ENCODE results near the gene UPK2.
"Not testable (repeated sequence)": the region's sequence is repeated elsewhere in the genome, so short reads cannot be mapped to it uniquely, and the experiment has no call there.

UPK2 gene

DNA sequence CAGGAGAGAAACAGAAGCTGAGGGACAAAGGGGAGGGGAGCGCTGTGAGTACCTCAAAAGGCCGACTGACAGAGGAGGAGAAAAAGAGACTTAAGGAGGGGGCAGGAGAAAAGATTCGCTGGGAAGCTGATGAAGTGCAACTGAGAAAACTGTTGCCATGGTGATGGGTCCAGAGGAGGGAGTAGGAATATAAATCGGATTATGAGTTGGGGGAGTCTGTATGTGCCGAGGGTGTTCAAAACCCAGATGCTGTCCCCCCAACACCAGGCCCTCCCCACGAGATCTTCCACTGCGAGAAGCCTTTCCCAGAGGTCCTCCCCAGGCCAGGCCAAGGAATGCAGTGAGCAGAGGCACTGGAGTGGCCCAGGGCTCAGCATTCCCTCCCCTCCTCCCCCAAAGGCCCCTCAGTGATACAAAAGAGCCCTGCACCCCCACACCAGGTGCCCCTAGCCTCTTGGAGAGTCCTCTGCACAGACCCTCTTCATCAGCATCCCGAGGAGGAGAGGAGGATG lies 16.6 kb upstream of the UPK2 start:
- no peak for DNase-seq

DNA sequence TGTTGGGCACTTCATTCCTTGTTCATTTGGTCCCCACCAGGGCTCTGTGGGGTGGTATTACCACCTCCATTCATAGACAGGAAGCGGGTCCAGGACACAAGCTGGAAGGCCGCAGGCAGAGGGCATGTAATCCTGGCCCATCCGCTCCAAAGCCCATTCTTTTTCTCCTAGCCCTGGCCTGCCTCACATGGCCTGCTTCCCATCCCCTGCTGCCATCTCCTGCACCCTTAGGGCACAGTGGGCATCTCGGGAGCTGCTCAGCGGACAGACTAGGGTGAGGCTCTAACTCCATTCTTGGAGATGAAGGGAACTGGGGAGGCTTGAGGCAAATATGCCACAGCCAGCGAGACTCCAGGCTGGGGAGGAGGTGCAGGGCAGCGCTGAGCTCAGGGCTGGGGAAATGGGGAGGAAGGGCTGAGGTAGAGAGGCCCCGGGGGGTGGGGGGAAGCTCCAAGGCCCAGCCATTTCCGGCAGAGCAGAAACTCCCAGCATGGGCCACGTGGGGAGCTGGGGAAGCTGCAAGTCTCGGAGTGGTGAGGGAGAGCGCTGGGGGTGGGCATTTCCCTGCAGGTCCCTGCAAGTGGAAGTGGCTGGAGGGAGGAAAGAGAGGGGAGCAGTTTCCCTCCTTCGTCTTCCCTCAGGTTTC lies 16.0 kb upstream of the UPK2 start:
- no peak for DNase-seq

DNA sequence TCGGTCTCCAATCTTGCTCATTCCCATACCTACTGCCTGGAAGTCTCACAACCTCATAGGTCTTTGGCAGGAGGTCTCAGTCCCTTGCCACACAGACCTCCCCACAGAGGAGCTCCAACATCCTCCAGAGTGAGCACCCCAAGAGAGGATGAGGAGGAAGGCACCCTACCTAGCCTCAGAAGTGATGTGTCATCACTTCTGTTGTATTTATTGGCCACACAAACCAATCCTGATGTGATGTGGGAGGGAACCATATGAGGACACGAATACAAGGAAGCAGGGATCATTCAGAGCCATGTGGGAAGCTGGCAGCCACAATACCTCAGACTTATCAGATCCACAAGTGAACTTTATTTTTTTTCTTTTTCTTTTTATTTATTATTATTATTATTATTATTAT lies 9.0 kb upstream of the UPK2 start:
- DNase-seq: no peak

DNA sequence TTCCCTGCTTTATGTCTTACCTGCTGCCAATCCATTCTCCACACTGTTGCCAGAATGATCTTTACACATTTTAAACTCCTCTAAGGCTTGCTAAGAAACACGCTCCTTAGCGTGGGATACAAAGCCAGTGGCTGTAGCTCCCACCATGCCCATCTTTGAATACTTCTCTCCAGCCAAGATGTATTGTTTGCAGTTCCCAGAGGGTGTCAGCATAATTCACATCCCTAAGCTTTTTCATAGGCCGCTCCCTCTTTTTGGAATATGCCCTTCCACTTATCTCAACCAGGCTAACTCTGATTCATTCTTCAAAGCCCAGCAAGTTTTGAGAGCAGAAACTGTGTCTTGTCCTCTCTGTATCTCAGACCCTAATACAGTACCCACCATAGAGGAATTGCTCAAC lies 8.1 kb upstream of the UPK2 start:
- DNase-seq: no peak

DNA sequence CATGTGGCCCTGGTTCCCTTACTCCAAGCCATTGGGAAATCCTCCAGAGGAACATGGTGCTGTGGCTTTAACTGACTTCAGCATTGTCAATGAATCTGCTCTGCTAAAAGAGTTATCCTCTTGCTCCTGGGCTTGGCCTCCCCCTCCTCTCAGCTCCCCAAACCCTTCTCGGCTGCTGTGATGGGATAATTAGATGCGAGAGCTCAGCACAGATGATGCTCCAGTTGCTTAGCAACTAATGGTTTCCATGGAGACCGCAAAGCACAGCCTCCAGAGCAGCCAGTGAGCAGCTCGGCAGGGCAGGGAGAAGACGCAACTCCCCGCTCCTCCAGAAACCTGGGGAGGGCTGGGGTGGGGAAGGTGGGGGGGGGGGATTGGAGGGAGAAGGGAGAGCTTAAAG lies 2.8 kb upstream of the UPK2 start:
- no peak for DNase-seq

DNA sequence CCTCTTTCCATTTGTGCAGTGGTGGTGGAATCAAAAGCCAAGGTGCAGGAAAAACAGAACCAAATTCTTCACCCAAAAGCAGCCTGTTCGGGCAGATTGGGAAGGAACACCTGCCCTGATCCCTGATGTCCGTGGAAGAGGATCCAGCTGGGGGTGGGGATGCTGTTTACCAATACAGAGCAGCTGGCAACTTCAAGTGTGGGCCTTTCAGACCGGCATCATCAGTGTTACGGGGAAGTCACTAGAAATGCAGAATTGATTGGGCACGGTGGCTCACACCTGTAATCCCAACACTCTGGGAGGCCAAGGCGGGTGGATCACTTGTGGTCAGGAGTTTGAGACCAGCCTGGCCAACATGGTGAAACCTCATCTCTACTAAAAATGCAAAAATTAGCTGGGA lies 2.1 kb upstream of the UPK2 start:
- not testable (repeated sequence) for DNase-seq

DNA sequence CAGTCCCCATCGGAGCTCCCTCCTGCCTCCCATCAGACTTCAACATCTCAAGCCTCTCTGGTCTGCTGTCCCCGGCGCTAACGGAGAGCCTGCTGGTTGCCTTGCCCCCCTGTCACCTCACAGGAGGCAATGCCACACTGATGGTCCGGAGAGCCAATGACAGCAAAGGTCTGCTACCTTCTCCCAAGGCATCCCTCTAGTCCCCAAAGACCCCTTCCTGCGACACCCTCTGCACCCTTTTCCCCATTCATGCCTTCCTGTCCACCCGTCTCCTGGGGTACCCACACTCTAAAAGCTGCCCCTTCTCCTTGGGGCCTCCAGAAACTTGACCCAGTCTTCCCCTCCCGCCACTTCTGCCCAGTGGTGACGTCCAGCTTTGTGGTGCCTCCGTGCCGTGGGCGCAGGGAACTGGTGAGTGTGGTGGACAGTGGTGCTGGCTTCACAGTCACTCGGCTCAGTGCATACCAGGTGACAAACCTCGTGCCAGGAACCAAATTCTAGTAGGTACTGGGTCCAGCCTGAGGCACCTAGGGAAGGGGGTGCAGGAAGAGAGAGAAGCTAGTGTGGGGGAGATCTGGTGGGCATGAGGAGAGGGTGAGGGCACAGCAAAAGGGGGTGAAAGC lies 860 bp downstream of the UPK2 start:
- DNase-seq: no peak

DNA sequence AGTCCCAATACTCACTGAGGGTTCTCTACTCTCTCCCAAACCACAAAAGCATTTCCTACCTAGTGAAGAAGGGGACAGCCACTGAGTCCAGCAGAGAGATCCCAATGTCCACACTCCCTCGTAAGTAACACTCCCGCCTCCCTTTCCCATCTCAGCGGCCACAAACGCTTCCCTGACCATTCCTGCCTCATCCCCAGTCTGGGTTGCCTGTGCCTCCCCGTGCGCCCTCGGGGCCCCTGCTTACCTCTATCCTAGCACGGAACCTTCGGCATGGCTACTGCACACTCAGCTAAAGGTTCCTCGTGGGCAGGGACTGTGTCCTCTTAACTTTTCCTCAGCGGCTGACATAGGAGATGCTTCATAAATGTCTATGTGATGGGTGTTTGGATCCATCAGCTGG lies 1.5 kb downstream of the UPK2 start:
- DNase-seq: no peak

DNA sequence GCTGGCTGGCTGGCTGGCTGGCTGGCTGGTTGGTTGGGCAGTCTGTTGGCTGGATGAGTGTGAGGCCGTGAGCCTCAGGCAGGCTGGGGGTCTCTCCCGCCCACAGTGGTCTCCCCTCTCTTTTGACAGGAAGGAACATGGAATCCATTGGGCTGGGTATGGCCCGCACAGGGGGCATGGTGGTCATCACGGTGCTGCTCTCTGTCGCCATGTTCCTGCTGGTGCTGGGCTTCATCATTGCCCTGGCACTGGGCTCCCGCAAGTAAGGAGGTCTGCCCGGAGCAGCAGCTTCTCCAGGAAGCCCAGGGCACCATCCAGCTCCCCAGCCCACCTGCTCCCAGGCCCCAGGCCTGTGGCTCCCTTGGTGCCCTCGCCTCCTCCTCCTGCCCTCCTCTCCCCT lies 1.9 kb downstream of the UPK2 start:
- DNase-seq: no peak

DNA sequence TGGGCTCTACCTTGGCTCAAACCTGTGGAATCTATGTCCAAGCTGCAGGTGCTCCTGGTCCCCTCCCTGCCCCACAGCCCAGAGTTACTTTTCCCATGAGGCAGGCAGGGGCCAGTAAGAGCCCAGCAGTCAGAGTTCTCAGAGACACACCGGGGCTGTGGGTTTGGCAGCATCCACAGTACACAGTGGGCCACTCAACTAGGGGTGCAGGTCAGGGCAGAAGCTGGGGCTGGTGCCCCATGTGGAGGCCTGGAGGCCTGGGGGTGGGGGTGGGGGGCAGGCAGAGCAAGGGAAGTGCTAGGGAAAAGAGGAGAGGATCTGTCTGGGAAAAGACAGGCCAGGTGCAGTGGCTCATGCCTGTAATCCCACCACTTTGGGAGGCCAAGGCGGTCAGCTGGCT lies 2.5 kb downstream of the UPK2 start:
- DNase-seq: no peak

DNA sequence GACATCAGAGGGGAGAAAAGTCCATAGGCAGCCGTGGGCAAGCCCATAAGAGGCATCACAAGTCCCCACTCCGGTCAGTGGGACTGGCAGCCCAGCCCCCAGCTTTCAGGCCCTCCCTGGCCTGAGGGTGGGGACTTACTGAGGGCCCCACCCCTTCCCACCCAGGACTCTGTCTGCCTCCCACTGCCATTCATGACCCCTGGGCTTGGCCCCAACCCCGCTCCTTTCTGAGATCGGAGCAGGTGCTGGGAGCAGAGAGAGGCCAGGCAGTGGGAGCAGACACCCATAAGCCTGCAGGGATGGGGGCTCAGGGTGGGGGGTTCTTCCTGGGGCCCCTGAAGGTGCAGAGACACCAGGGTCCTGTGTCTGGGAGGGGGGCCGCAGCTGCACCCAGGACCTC lies 5.1 kb downstream of the UPK2 start:
- DNase-seq: no peak

DNA sequence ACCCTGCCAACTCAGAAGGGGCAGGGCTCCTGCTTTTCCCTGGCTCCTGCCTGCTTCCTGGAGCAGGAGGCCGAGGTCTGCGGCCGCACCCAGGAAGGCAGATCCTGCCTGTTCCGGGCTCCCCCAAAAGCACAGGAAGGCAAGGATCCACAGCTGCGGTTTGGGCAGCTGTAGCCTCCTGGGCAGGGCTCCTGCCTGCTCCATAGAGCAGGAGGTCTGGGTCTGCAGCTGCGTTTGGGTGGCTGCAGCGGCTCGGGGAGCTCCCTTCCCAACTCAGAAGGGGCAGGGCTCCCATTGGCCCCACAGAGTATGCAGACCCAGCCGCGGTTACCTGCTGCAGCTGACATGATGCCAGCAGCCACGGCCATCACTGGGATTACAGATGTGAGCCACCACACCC lies 5.5 kb downstream of the UPK2 start:
- no peak for DNase-seq

DNA sequence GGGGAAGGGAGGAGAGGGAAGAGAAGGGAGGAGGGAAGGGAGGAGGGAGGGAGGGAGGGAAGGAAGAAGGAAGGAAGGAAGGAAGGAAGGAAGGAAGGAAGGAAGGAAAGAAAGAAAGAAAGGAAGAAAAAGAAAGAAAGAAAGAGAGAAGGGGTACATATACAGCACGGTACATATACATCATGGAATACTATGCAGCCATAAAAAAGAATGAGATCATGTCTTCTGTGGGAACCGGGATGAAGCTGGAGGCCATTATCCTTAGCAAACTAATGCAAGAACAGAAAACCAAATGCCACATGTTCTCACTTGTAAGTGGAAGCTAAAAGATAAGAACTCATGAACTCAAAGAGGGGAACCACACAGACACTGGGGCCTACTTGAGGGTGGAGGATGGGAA lies 13.4 kb downstream of the UPK2 start:
- not testable (repeated sequence) for DNase-seq

DNA sequence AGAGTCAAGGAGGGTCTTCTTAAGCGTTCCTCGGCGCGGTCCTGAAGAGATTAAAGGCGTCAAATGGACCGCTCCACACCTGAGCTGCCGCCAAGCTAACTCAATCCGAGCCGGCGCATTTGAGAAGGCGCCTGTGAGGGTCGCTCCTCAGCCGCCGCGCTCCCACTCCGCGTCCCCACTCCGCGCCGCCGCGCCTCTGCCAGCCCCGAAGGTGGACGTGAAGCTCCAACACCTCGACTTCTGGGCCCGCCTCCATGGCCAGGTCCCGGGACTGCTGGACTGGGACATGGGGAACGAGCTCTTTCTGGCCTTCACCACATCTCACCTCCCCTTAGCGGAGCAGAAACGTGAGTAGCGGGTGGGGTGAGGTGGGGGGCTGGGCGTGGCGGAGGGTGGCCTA lies 15.5 kb downstream of the UPK2 start, which contains the start of gene FOXR1:
Gene FOXR1, plus strand, starts transcription at position 116 of the 400 bp plus-strand sequence. Its CDS starts 171 bp downstream, at position 287.
- no peak for DNase-seq

DNA sequence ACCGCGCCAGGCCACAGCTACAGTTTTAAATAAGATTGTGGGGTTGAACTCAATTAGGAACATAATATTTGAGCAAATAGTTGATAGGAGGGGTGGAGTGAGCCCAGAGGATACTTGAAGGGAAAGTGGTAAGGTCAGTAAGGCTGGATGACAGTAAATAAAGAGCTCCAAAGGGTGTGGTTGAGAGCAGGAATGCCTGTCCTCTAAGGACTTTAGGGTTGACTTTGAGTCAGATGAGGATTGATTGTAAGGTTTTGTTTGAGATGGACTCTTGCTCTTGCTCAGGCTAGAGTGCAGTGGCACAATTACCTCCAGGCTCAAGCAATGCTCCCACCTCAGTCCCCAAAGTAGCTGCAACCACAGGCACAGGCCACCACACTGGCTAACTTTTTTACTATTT lies 17.9 kb downstream of the UPK2 start:
- DNase-seq: no peak

DNA sequence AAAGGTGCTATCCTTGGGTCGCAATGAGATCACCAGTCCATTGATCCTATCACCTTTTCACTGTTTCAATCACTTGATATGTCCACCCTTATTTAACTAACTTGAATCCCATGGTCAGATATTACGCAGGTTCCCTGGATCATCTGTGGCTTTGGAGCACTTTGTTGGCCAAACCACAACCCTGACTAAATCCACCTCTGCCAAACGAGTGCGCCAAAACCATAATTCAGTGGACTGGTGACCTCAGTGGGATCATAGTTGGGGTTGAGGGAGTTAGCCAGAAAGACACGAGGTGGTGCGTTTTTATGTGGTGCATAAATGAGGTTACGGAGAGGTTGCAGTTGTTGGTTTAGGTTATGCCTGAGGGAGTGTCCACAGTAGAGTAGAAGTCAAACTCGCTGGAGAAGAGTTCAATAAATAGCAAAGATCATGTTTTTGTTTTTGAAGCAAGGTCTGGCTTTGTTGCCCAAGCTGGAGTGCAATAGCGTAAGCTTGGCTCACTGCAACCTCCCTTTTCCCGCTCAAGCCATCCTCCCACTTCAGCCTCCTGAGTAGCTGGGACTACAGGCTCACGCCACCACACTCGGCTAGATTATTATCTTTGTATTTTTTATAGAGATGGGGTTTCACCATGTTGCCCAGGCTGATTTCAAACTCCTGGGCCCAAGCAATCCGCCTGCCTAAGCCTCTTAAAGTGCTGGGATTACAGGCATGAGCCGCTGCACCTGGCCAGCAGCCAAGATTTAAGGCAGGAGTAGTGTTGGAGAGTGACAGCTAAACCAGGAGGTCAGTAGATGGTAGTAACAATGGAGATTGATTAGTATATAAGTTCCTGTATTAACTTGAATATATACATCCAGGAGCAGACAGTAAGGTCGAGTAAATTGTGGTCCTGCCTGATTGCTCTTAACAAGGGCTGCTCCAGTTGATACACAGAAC lies 19.9 kb downstream of the UPK2 start:
- DNase-seq: no peak

DNA sequence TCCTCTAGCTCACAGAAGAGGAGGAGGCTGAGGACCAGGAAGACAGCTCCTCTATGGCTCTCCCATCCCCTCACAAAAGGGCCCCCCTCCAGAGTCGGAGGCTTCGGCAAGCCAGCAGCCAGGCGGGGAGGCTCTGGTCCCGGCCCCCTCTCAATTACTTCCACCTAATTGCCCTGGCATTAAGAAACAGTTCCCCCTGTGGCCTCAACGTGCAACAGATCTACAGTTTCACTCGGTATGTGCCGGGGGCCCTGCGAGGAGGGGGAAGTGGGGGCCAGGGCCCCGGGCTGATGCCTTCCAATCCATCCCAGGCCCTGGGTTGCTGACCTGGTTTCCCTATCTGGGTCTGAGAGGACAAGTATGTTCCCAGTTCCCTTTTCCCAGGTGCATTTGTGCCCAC lies 23.3 kb downstream of the UPK2 start:
- DNase-seq: no peak

DNA sequence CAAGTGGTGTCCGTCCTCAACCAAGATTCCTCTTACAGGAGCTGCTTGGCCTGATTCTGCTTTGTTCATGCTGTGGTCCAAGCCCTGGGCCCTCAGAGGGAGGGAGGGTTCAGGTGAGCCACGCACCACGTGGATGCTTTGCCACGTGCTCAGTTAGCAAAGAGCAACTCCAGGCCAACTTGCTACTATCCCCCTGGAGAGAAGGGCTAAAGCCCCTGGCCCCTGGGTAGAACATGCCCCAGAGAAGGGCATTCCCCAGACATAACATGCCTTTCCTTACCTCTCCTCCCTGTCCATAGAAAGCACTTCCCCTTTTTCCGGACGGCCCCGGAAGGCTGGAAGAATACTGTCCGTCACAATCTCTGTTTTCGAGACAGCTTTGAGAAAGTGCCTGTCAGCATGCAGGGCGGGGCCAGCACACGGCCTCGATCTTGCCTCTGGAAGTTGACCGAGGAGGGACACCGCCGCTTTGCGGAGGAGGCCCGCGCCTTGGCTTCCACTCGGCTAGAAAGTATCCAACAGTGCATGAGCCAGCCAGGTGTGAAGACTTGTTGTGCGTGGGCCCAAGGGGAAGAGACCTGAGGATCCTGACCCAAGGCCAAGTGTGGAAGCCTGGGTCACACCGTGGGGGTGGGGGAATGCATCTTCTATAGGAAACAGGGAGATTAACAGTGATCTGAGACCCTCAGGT lies 24.2 kb downstream of the UPK2 start:
- no peak for DNase-seq

DNA sequence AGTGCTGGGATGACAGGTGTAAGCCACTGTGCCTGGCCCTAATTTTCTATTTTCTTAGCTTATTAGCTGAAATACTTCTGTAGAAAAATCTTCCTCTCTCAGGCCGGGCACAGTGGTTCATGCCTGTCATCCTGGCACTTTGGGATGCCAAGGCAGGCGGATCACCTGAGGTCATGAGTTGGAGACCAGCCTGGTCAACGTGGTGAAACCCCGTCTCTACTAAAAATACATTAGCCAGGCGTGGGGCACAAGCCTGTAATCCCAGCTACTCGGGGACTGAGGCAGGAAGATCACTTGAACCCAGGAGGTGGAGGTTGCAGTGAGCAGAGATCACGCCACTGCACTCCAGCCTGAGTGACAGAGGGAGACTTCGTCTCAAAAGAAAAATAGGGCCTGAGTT lies 28.2 kb downstream of the UPK2 start:
- DNase-seq: not testable (repeated sequence)

DNA sequence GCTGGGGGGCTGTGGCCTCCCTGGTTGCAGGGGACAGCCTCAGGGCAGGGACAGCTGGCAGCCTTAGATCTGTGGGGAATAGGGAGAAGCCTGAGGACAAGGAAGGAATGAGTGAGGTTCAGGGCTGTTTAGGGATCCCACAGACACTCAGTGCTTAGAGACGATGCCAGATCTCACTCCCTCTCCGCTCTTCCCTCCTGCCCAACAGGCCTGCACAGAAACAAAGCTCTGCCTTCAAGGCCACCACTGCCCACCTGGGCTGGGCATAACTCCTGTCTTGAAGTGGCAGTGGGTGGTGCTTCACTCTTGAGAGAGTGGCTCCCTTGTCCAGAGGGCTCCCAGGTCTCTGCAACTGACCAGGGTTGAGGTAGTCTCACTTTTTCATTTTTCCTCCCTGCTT lies 28.7 kb downstream of the UPK2 start:
- no peak for DNase-seq

DNA sequence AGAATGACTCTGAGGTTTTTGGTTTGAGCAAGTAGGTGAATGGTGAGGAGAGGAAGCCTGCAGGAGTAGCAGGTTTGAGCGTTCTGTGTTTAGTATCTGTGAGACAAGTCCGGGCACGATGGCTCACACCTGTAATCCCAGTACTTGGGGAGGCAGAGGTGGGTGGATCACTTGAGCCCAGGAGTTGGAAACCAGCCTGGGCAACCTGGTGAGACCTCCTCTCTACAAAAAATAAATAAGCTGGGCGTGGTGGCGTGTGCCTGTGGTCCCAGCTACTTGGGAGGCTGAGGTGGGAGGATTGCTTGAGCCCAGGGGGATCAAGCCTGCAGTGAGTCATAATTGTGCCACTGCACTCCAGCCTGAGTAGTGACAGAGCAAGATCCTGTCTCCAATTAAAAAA lies 32.2 kb downstream of the UPK2 start:
- no peak for DNase-seq

DNA sequence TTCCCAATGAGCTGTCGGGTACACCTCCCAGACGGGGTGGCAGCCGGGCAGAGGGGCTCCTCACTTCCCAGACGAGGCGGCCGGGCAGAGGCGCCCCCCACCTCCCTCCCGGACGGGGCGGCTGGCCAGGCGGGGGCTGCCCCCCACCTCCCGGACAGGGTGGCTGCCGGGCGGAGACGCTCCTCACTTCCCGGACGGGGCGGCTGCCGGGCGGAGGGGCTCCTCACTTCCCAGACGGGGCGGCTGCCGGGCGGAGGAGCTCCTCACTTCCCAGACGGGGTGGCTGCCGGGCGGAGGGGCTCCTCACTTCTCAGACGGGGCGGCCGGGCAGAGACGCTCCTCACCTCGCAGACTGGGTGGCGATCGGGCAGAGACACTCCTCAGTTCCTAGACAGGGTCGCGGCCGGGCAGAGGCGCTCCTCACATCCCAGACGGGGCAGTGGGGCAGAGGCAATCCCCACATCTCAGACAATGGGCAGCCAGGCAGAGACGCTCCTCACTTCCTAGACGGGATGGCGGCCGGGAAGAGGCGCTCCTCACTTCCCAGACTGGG lies 35.5 kb downstream of the UPK2 start:
- DNase-seq: not testable (repeated sequence)
